Transverse colon (tissue), 3 donors: ENCODE measurements around the gene TFAP2E.

ENCODE experiments used
- POLR2A ChIP-seq: fragments of 450-650 bp; IDR thresholded peaks from one replicate; pipeline ENCODE4 v1.6.1; 2016; ENCODE audit warnings: antibody characterized with exemption, mild to moderate bottlenecking, moderate library complexity
- TF ChIP-seq, protein P1 (sequence below), 5 experiments: fragments of 200-600 bp in 3 of 5; fragments of 450-650 bp in 2 of 5; sonication (generic) in 3 of 5; IDR thresholded peaks; 1 replicate in 2 of 5; 2 replicates in 3 of 5; pipeline ENCODE4 v1.5.1; 2016 to 2017; ENCODE audit warnings: antibody characterized with exemption in 5 of 5, inconsistent platforms in 3 of 5, mild to moderate bottlenecking in 2 of 5, moderate library complexity in 1 of 5

DNA sequence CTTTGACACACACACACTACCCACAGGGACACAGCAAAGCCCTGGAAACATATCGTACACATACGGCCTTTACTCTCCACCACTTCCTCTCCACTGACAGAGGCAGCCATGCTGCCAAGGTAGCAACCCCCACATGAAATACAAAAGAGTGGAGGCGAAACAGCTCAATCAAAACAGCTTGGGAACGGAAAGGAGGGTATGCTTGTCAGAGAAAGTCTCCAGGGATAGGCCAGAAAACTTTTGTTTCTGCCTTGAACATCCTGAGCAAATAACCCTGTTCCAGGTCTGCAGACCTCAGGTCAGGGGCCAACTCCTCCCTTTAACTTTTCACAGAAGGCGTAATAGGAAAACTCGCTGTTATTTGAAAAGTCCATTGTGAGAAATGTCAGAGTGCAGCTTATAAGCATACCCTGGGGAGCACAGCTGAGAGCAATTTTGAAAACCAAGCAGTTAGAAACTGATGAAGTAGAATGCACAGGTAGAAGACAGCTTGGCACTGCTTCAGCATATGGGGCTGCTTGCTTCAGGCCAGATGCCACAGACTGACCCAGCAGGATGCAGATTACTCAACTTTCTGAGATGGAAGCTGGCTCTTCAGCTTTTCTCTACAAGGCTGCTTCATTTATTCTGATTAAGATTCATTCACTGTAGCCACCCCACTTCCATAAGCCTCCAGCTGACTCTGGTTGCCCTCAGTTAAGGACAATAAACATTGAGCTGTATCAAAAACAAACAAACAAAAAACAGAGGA, 33.9 kb upstream of the TFAP2E start:
- TF ChIP-seq, protein P1, sequence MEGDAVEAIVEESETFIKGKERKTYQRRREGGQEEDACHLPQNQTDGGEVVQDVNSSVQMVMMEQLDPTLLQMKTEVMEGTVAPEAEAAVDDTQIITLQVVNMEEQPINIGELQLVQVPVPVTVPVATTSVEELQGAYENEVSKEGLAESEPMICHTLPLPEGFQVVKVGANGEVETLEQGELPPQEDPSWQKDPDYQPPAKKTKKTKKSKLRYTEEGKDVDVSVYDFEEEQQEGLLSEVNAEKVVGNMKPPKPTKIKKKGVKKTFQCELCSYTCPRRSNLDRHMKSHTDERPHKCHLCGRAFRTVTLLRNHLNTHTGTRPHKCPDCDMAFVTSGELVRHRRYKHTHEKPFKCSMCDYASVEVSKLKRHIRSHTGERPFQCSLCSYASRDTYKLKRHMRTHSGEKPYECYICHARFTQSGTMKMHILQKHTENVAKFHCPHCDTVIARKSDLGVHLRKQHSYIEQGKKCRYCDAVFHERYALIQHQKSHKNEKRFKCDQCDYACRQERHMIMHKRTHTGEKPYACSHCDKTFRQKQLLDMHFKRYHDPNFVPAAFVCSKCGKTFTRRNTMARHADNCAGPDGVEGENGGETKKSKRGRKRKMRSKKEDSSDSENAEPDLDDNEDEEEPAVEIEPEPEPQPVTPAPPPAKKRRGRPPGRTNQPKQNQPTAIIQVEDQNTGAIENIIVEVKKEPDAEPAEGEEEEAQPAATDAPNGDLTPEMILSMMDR (IDR thresholded peaks at IDR 0.05), result no peak
- no peak for TF ChIP-seq POLR2A
